GM12891 (cell line): ENCODE results near the gene SLC35F6.

Experiments
- POLR2A ChIP-seq: IDR thresholded peaks from 2 replicates; pipeline ENCODE4 v1.6.1; 2011; ENCODE audit warnings: low read depth, low read length, control low read depth
- POLR2AphosphoS5 ChIP-seq: IDR thresholded peaks from 2 replicates; pipeline ENCODE4 v1.6.1; 2011; ENCODE audit warnings: low read depth, low read length, control low read depth
- SPI1 ChIP-seq: IDR thresholded peaks from 2 replicates; pipeline ENCODE4 v1.6.1; 2011; ENCODE audit warnings: low read depth, low read length, control low read depth

DNA sequence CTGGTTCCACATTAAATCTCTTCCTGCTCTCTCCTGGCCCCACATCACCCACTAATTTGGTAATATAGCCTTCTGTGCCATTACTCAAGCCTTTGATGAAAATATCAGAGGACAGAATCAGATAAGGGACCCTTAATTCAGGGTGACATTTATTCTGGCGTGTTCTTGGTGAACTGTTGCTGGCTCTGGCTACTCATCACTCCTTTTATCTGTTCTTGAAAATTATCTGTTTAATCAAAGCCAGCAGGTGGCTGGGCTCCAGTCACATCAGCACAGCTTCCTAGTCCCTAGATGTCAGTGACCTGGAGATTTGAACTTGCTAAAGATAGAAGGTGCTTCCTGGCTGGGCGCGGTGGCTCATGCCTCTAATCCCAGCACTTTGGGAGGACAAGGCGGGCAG lies 26.9 kb upstream of the SLC35F6 start:
- TF ChIP-seq POLR2A (no peak), POLR2AphosphoS5 (no peak), SPI1 (no peak)
